GM18505 (cell line): ENCODE data around the gene SNX4.
"Not testable (repeated sequence)": the region's sequence is repeated elsewhere in the genome, so short reads cannot be mapped to it uniquely, and the experiment has no call there.

Source experiments
- ATAC-seq: cut with Tn5 transposase; IDR thresholded peaks from one replicate; pipeline ENCODE4 v1.9.1; 2021; ENCODE audit not compliant: unreplicated experiment
- POLR2A ChIP-seq: IDR thresholded peaks from 4 replicates; pipeline ENCODE4 v1.6.1; 2011; ENCODE audit warnings: borderline replicate concordance; ENCODE audit not compliant: insufficient read depth, insufficient read length; ENCODE audit errors: extremely low read depth

SNX4 gene

GRCh38 chr3:125519678-125520562 lies at the start of gene SNX4:
SNX4 (minus strand) TSS chr3:125520202; CDS start chr3:125520172, 30 bp downstream.
- peak; percentile 82 for ATAC-seq
- peak; percentile 70 for TF ChIP-seq POLR2A

- no peak for TF ChIP-seq POLR2A
- ATAC-seq = no peak
These were observed 36.3 kb upstream of the SNX4 start for GRCh38 chr3:125556314-125556713.

- TF ChIP-seq POLR2A = no peak
- ATAC-seq = no peak
These were observed 32.4 kb upstream of the SNX4 start for GRCh38 chr3:125552401-125552800.

DNA sequence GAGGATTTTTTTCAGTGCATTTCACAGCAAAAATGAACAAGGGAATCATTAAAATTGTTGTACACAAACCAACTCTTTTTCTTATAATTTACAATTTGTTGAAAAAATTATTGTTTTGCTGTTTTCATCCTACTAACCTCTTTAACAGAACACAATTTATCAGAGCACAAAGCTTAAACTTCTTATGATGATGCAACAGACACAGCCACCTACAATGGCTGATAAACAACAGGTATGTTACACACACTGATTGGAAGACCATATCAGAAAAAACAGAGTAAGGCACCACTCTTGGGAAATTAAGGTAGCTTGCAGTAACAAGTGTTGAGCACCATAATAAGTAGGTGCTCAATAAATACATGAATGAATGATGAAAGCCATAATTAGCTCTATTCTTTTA lies 8.9 kb upstream of the SNX4 start:
- TF ChIP-seq POLR2A = no peak
- ATAC-seq = no peak

DNA sequence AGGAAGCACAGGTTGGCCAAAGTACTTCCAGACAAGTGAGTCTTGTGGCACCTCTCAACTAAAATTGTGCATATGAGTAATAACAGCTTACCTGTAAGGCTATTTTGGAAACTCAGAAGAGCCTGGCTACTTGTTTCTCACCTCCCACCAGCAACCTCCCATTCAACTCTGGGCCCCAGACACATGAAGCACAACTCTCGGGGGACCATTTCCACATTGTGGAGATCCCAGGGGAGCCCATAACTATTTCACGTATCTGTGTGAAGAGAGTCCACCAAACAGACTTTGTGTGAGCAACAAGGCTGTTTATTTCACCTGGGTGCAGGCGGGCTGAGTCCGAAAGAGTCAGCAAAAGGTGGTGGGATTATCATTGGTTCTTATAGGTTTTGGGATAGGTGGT lies 5.2 kb upstream of the SNX4 start:
- no peak for TF ChIP-seq POLR2A
- ATAC-seq = no peak

GRCh38 chr3:125520563-125520919 lies 539 bp upstream of the SNX4 start:
- ATAC-seq = not testable (repeated sequence)

GRCh38 chr3:125515421-125515820 lies 4.6 kb downstream of the SNX4 start:
- TF ChIP-seq POLR2A = no peak
- no peak for ATAC-seq

- no peak for ATAC-seq
- TF ChIP-seq POLR2A = no peak
These were observed 6.4 kb downstream of the SNX4 start for GRCh38 chr3:125513490-125514115.

GRCh38 chr3:125512135-125512920 lies 7.7 kb downstream of the SNX4 start:
- TF ChIP-seq POLR2A = no peak
- no peak for ATAC-seq

DNA sequence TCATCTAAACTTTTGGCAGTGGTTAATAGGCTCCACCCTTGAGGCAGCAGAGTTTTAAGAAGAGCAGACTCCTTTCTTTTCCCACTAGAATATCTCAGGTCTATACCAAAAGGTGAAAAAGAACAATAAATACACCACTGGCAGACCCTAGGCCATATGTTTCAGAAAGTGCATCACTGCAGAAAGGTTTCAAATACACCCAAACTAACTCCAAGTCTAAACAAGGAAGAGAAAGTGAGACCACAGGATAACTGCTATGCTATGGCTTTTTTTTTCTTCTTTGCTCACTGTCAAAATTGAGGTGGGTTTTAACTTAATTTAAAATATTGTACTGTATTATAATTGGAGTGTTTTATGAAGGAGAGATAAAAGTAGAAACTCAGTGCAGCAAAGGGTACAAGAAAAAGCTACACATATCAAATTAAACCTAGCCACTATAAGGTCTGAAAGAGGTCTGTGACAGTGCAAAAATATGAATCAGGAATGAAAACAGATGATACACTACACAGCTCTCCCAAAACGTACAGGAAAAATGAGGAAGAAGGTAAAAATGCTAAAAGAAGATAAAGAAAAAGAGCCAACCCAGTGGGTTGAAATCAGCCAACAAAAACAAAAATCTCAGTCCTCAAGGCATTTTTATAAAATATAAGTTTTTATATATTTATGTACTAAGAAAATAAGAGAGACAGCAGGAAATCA lies 8.4 kb downstream of the SNX4 start:
- ATAC-seq = no peak

GRCh38 chr3:125507128-125507527 lies 12.9 kb downstream of the SNX4 start:
- ATAC-seq = no peak
- TF ChIP-seq POLR2A = no peak

More for the DNA sequence above, 8.4 kb downstream of the SNX4 start:
- TF ChIP-seq POLR2A = no peak

- no peak for TF ChIP-seq POLR2A
These were observed 21.4 kb downstream of the SNX4 start for GRCh38 chr3:125498630-125499029.

DNA sequence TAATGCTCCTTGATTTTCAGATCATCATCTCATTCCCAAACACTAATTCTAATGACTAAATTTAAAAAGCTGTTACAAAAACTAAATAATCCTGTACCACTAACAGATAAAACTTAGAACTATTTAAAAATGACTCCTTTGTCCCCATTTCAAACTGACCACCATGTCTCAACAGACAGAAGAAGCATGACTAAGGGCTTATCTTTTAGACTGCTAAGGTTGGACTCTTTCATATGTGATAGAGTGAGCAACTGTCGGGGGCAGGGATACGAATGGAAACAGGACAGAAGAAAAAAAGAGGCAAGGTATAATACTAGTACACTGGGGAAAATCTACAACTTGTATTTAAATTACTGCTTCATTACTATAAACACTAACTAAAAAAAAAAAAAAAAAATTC lies 23.3 kb downstream of the SNX4 start:
- no peak for ATAC-seq
- no peak for TF ChIP-seq POLR2A

More at GRCh38 chr3:125498630-125499029, 21.4 kb downstream of the SNX4 start:
- ATAC-seq = no peak
